Adrenal gland (tissue), 5 donors: ENCODE measurements around the gene SMC5.

ENCODE experiments used
- POLR2A ChIP-seq, 2 donors: fragments of 450-650 bp; IDR thresholded peaks; one replicate each; pipeline ENCODE4 v1.6.1; 2017; ENCODE audit warnings: antibody characterized with exemption in 2 of 2, mild to moderate bottlenecking in 2 of 2, moderate library complexity in 1 of 2
- TF ChIP-seq, protein P1 (sequence below), 6 experiments: fragments of 450-650 bp in 4 of 6; fragments of 200-600 bp in 2 of 6; sonication (generic) in 1 of 6; IDR thresholded peaks; 1 replicate in 5 of 6; 2 replicates in 1 of 6; pipeline versions ENCODE4 v1.5.1 to v1.8.0; 2016 to 2021; ENCODE audit warnings: antibody characterized with exemption in 6 of 6, mild to moderate bottlenecking in 2 of 6, moderate library complexity in 1 of 6
- donor health status: DM: no; HTN: no; CAD: no.

DNA sequence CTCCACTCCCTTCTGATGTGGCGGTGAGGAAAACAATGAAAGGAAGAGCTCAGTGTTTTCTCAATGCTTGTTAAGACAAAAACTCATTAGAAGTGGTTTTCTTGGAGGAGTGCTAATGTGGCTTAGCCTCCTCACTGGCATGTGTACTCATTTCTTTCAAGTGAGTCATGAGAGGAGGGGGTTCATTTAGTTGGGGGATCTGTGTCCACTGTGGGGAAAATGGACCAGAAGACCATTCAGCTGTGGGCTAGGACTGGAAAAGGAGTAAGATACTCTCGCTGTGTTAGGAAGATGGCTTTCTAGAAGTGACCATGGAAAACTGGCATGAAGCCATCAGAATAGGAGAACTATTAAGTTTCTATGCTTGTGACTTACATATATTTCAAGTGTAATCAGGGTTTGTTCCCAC is 132.2 kb downstream of the SMC5 start:
- TF ChIP-seq, protein P1, sequence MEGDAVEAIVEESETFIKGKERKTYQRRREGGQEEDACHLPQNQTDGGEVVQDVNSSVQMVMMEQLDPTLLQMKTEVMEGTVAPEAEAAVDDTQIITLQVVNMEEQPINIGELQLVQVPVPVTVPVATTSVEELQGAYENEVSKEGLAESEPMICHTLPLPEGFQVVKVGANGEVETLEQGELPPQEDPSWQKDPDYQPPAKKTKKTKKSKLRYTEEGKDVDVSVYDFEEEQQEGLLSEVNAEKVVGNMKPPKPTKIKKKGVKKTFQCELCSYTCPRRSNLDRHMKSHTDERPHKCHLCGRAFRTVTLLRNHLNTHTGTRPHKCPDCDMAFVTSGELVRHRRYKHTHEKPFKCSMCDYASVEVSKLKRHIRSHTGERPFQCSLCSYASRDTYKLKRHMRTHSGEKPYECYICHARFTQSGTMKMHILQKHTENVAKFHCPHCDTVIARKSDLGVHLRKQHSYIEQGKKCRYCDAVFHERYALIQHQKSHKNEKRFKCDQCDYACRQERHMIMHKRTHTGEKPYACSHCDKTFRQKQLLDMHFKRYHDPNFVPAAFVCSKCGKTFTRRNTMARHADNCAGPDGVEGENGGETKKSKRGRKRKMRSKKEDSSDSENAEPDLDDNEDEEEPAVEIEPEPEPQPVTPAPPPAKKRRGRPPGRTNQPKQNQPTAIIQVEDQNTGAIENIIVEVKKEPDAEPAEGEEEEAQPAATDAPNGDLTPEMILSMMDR (IDR thresholded peaks at IDR 0.05): no peak
- TF ChIP-seq POLR2A (IDR thresholded peaks at IDR 0.05): no peak
